IMR-90 (cell line): ENCODE results near the gene CEBPA. TPM values are rescaled to one million over a fixed set of nuclear protein-coding genes. Genes with fewer than 3 reads are reported as not detected.

Experiments
- ATAC-seq: fragments of 200-7000 bp; cut with Tn5 transposase; 2 replicates; pipeline ENCODE4 v1.9.1; 2020; ENCODE audit warnings: low read depth, mild to moderate bottlenecking, moderate library complexity
- BruUV-seq: library from RNA; stranded (reverse); fragments of 400-500 nt; replicated peaks from 2 replicates; lab custom pipeline; 2021; lab: Mats Ljungman, UMichigan
- CTCF ChIA-PET: fragments of 300-600 bp; formaldehyde crosslinking; extraction: SDS; loops from one replicate; lab custom pipeline; 2021; ENCODE audit warnings: antibody characterized with exemption; lab: Yijun Ruan, JAX
- POLR2A ChIA-PET: fragments of 300-600 bp; sonication (Branson Sonifier 250); formaldehyde crosslinking; loops from one replicate; lab custom pipeline; 2022; ENCODE audit warnings: antibody characterized with exemption; ENCODE audit not compliant: unreplicated experiment; lab: Charles Lee
- DNase-seq: peaks from one replicate; pipeline ENCODE4 v3.0.0; 2013
- H2AFZ ChIP-seq: replicated peaks from 2 replicates; pipeline ENCODE3; 2013; ENCODE audit warnings: low read length, mild to moderate bottlenecking; ENCODE audit not compliant: poor library complexity
- H2AK5ac ChIP-seq: 2 replicates; pipeline ENCODE4 v1.6.1; 2013; ENCODE audit warnings: low read depth, low read length, inconsistent platforms
- H2AK9ac ChIP-seq: replicated peaks from 2 replicates; pipeline ENCODE3; 2013; ENCODE audit warnings: mild to moderate bottlenecking, low read depth, low read length, moderate library complexity; ENCODE audit not compliant: poor library complexity
- H2BK120ac ChIP-seq: 2 replicates; pipeline ENCODE4 v1.6.1; 2013; ENCODE audit warnings: low read depth, low read length, inconsistent platforms
- H2BK15ac ChIP-seq: 3 replicates; pipeline ENCODE4 v1.6.1; 2013; ENCODE audit warnings: low read depth, low read length, inconsistent platforms
- H2BK20ac ChIP-seq: 2 replicates; pipeline ENCODE4 v1.6.1; 2013; ENCODE audit warnings: low read depth, mild to moderate bottlenecking, inconsistent platforms, low read length, moderate library complexity
- H2BK5ac ChIP-seq: 2 replicates; pipeline ENCODE4 v1.6.1; 2013; ENCODE audit warnings: mild to moderate bottlenecking, low read depth, low read length, inconsistent platforms; ENCODE audit not compliant: poor library complexity, severe bottlenecking
- H3K14ac ChIP-seq: replicated peaks from 2 replicates; pipeline ENCODE4 v1.6.1; 2013; ENCODE audit warnings: low read depth, low read length, inconsistent platforms
- H3K18ac ChIP-seq: 2 replicates; pipeline ENCODE4 v1.6.1; 2013; ENCODE audit warnings: low read depth, low read length, control low read depth
- H3K23ac ChIP-seq: 2 replicates; pipeline ENCODE4 v1.6.1; 2013; ENCODE audit warnings: low read depth, low read length, inconsistent platforms
- H3K27ac ChIP-seq: 2 replicates; pipeline ENCODE4 v1.5.1; 2013; ENCODE audit warnings: mild to moderate bottlenecking, control low read depth, low read length; ENCODE audit not compliant: insufficient read depth
- H3K27me3 ChIP-seq: 2 replicates; pipeline ENCODE4 v1.6.1; 2013; ENCODE audit warnings: low read length; ENCODE audit not compliant: control insufficient read depth, insufficient read depth
- H3K36me3 ChIP-seq: 2 replicates; pipeline ENCODE4 v1.6.1; 2013; ENCODE audit warnings: low read length, mixed read lengths; ENCODE audit not compliant: control insufficient read depth, insufficient read depth
- H3K4ac ChIP-seq: 2 replicates; pipeline ENCODE4 v1.6.1; 2013; ENCODE audit warnings: low read depth, low read length, inconsistent platforms
- H3K4me1 ChIP-seq: 2 replicates; pipeline ENCODE4 v1.6.1; 2013; ENCODE audit warnings: low read length, mixed read lengths; ENCODE audit not compliant: control insufficient read depth, insufficient read depth
- H3K4me2 ChIP-seq: 2 replicates; pipeline ENCODE4 v1.6.1; 2013; ENCODE audit warnings: low read depth, mild to moderate bottlenecking, control low read depth, low read length, moderate library complexity
- H3K4me3 ChIP-seq: 2 replicates; pipeline ENCODE4 v1.5.1; 2013; ENCODE audit warnings: low read depth, mild to moderate bottlenecking, control low read depth, low read length, moderate library complexity; ENCODE audit not compliant: insufficient read depth
- H3K56ac ChIP-seq: 2 replicates; pipeline ENCODE4 v1.6.1; 2013; ENCODE audit warnings: low read length, inconsistent platforms; ENCODE audit not compliant: insufficient read depth; ENCODE audit errors: extremely low read depth
- H3K79me1 ChIP-seq, 2 experiments: 2 replicates each; pipeline ENCODE4 v1.6.1; 2013; ENCODE audit warnings: low read length in 2 of 2, inconsistent platforms in 1 of 2, low read depth in 1 of 2
- H3K9ac ChIP-seq: 2 replicates; pipeline ENCODE4 v1.6.1; 2013; ENCODE audit warnings: low read depth, low read length, control low read depth
- H3K9me1 ChIP-seq: 2 replicates; pipeline ENCODE4 v1.6.1; 2013; ENCODE audit warnings: low read length, inconsistent platforms; ENCODE audit not compliant: insufficient read depth
- H3K9me3 ChIP-seq: 2 replicates; pipeline ENCODE4 v1.6.1; 2013; ENCODE audit warnings: low read length; ENCODE audit not compliant: control insufficient read depth, insufficient read depth
- H4K20me1 ChIP-seq: 2 replicates; pipeline ENCODE4 v1.6.1; 2013; ENCODE audit warnings: low read length, inconsistent platforms; ENCODE audit not compliant: insufficient read depth
- H4K5ac ChIP-seq: 2 replicates; pipeline ENCODE4 v1.6.1; 2013; ENCODE audit warnings: mild to moderate bottlenecking, low read depth, low read length, control low read depth
- H4K8ac ChIP-seq, 2 experiments: 2 replicates each; pipeline ENCODE4 v1.6.1; 2013; ENCODE audit warnings: low read depth in 2 of 2, low read length in 2 of 2, control low read depth in 1 of 2, inconsistent platforms in 1 of 2
- H4K91ac ChIP-seq: 2 replicates; pipeline ENCODE4 v1.6.1; 2013; ENCODE audit warnings: low read depth, low read length, inconsistent platforms; ENCODE audit not compliant: insufficient read depth
- BHLHE40 ChIP-seq: fragments of 150-350 bp; IDR thresholded peaks from 2 replicates; pipeline ENCODE4 v1.6.1; 2016; ENCODE audit warnings: mild to moderate bottlenecking, low read depth, low read length
- CEBPB ChIP-seq: IDR thresholded peaks from 2 replicates; pipeline ENCODE4 v1.6.1; 2012; ENCODE audit warnings: low read depth, low read length, improper control_type of control experiment
- CHD1 ChIP-seq: IDR thresholded peaks from 2 replicates; pipeline ENCODE4 v1.6.1; 2012; ENCODE audit warnings: low read depth, low read length, improper control_type of control experiment
- CTCF ChIP-seq: conservative IDR thresholded peaks from 2 replicates; pipeline ENCODE4 v1.5.1; 2012; ENCODE audit warnings: mild to moderate bottlenecking, low read depth, low read length, improper control_type of control experiment
- ELK1 ChIP-seq: fragments of 150-350 bp; IDR thresholded peaks from 2 replicates; pipeline ENCODE4 v1.6.1; 2016; ENCODE audit warnings: low read depth, mild to moderate bottlenecking, low read length, moderate library complexity, borderline replicate concordance
- FOS ChIP-seq: fragments of 150-350 bp; IDR thresholded peaks from 2 replicates; pipeline ENCODE4 v1.6.1; 2016; ENCODE audit warnings: low read depth, low read length
- MAFK ChIP-seq: IDR thresholded peaks from 2 replicates; pipeline ENCODE4 v1.6.1; 2012; ENCODE audit warnings: low read depth, low read length, improper control_type of control experiment
- MAZ ChIP-seq: IDR thresholded peaks from 2 replicates; pipeline ENCODE4 v1.6.1; 2012; ENCODE audit warnings: low read depth, mild to moderate bottlenecking, low read length, improper control_type of control experiment, moderate library complexity, borderline replicate concordance
- MXI1 ChIP-seq: IDR thresholded peaks from 2 replicates; pipeline ENCODE4 v1.6.1; 2012; ENCODE audit warnings: low read depth, mild to moderate bottlenecking, low read length, moderate library complexity, borderline replicate concordance
- NFE2L2 ChIP-seq: fragments of 150-350 bp; IDR thresholded peaks from 2 replicates; pipeline ENCODE4 v1.6.1; 2016; ENCODE audit warnings: low read depth, mild to moderate bottlenecking, low read length
- POLR2A ChIP-seq: IDR thresholded peaks from 2 replicates; pipeline ENCODE4 v1.6.1; 2012; ENCODE audit warnings: mild to moderate bottlenecking, low read depth, low read length
- RAD21 ChIP-seq: IDR thresholded peaks from 2 replicates; pipeline ENCODE4 v1.6.1; 2012; ENCODE audit warnings: low read length, improper control_type of control experiment
- RCOR1 ChIP-seq: IDR thresholded peaks from 2 replicates; pipeline ENCODE4 v1.6.1; 2012; ENCODE audit warnings: mild to moderate bottlenecking, low read length, improper control_type of control experiment; ENCODE audit not compliant: insufficient replicate concordance
- RFX5 ChIP-seq: IDR thresholded peaks from 2 replicates; pipeline ENCODE4 v1.8.0; 2012; ENCODE audit warnings: low read depth, mild to moderate bottlenecking, low read length, moderate library complexity
- SMC3 ChIP-seq: fragments of 150-350 bp; IDR thresholded peaks from 2 replicates; pipeline ENCODE4 v1.6.1; 2016; ENCODE audit warnings: low read depth, mild to moderate bottlenecking, antibody characterized with exemption, low read length, moderate library complexity
- USF2 ChIP-seq: fragments of 150-350 bp; IDR thresholded peaks from 2 replicates; pipeline ENCODE4 v1.6.1; 2017; ENCODE audit warnings: mild to moderate bottlenecking, antibody characterized with exemption, low read length, low read depth
- WGBS, 2 experiments: methylation state at CpG; one replicate each; pipeline versions ENCODE4 v1.1.5 to v1.1.7; 2013; ENCODE audit warnings: missing lambda C conversion rate in 2 of 2; ENCODE audit not compliant: insufficient read length in 1 of 2; ENCODE audit errors: extremely low coverage in 2 of 2; 5-methylcytosine and 5-hydroxymethylcytosine counted together
- dilution Hi-C: fragments of 300-500 bp; cut with HindIII; formaldehyde crosslinking; loops from one replicate; pipeline ENCODE4 v1.14.3; 2018; ENCODE audit warnings: low sequenced_read_pairs; ENCODE audit not compliant: unreplicated experiment
- in situ Hi-C: fragments of 300-500 bp; cut with MboI; formaldehyde crosslinking; loops from 3 replicates; pipeline ENCODE4 v1.14.3; 2019; ENCODE audit warnings: low sequenced_read_pairs, inconsistent platforms, mixed read lengths
- intact Hi-C: fragments of 100-400 bp; cut with micrococcal nuclease; formaldehyde crosslinking; loops from 2 replicates; pipeline ENCODE4 v1.10.0; 2022
- polyA plus RNA-seq, 3 experiments: library from polyadenylated mRNA; depleted of rRNA; stranded (reverse); fragments of >200 nt; gene quantifications; 2 replicates each; pipeline ENCODE4 v1.2.3, GENCODE V29; 2012; ENCODE audit warnings: low replicate concordance in 1 of 3
- total RNA-seq: library from RNA; depleted of rRNA; stranded (reverse); fragments of >200 nt; gene quantifications from 2 replicates; pipeline ENCODE4 v1.2.3, GENCODE V29; 2012

The CEBPA gene
- total and polyA plus RNA-seq, 2 of the 4 experiments (the other 2 are of a cell fraction) = under 0.01 to 0.09 TPM

- H3K9me3 ChIP-seq = no peaks in the 10 kb centered on the region
- no peak overlapping the region for H3K4ac ChIP-seq
- no peak overlapping the region for H3K4me3 ChIP-seq
- no peaks in the 10 kb centered on the region for H4K20me1 ChIP-seq
- no peak overlapping the region for H2BK15ac ChIP-seq
- ChIA-PET POLR2A (interaction anchor here (0.6 kb wide), 1 partner anchor 116 kb away, joined by 4 read pairs; no protein-coding TSS in a partner anchor), CTCF (no interaction called here)
- intact Hi-C loops = no loop called here
- no TSS peak for BruUV-seq
- H3K79me1 ChIP-seq = no peaks in the 10 kb centered on the region
- H4K5ac ChIP-seq = no peak overlapping the region
- H3K18ac ChIP-seq = no peak overlapping the region
- H4K8ac ChIP-seq = no peak overlapping the region
- H2BK20ac ChIP-seq = no peak overlapping the region
- peaks cover 18% of the 10 kb centered on the region for H3K27me3 ChIP-seq
- no peak overlapping the region for H4K91ac ChIP-seq
- no peak overlapping the region for H2AK9ac ChIP-seq
- H3K4me2 ChIP-seq = no peak overlapping the region
- no peak overlapping the region for H3K23ac ChIP-seq
- H3K4me1 ChIP-seq = no peaks in the 10 kb centered on the region
- H3K56ac ChIP-seq = no peak overlapping the region
- no peak overlapping the region for H3K14ac ChIP-seq
- TF ChIP-seq CEBPB (no peak), USF2 (no peak), BHLHE40 (no peak), ELK1 (no peak), NFE2L2 (no peak), CHD1 (no peak), POLR2A (no peak), CTCF (no peak), MAFK (no peak), RCOR1 (no peak), SMC3 (no peak), RAD21 (no peak), MAZ (no peak), FOS (no peak), RFX5 (no peak), MXI1 (no peak)
- H2AFZ ChIP-seq = no peak overlapping the region
- dilution Hi-C loops = no loop called here
- no peak overlapping the region for H3K9ac ChIP-seq
- no peak for ATAC-seq
- no peak for DNase-seq
- no CpG with 5 or more reads among the region's 14 CpGs for WGBS, 2 experiments
- no peak overlapping the region for H2BK5ac ChIP-seq
- in situ Hi-C loops = no loop called here
- no peaks in the 10 kb centered on the region for H3K36me3 ChIP-seq
- H2BK120ac ChIP-seq = no peak overlapping the region
- H3K27ac ChIP-seq = no peak overlapping the region
- no peaks in the 10 kb centered on the region for H3K9me1 ChIP-seq
- H2AK5ac ChIP-seq = no peak overlapping the region
Observed at GRCh38 chr19:33282036-33282671, 20.2 kb downstream of the CEBPA start.
